GM12878 (cell line): ENCODE data around the gene SIRT3. TPM values are rescaled to one million over a fixed set of nuclear protein-coding genes. Genes with fewer than 3 reads are reported as not detected.

Source experiments
- ATAC-seq: fragments of 200-7000 bp; cut with Tn5 transposase; 3 replicates; pipeline ENCODE4 v1.9.1; 2020; ENCODE audit warnings: mild to moderate bottlenecking, moderate library complexity
- BruUV-seq: library from RNA; stranded (reverse); fragments of 400-500 nt; replicated peaks from 2 replicates; lab custom pipeline; 2021; lab: Mats Ljungman, UMichigan
- CTCF ChIA-PET: fragments of 300-600 bp; sonication (Branson Sonifier 250); formaldehyde crosslinking; extraction: SDS; loops from one replicate; lab custom pipeline; 2021; ENCODE audit warnings: inconsistent platforms; lab: Yijun Ruan, JAX
- POLR2A ChIA-PET: fragments of 350-600 bp; formaldehyde crosslinking; extraction: SDS; loops from one replicate; lab custom pipeline; 2021; ENCODE audit warnings: inconsistent platforms; lab: Charles Lee
- RAD21 ChIA-PET: fragments of 300-600 bp; sonication (Branson Sonifier 250); formaldehyde crosslinking; loops from one replicate; lab custom pipeline; 2023; ENCODE audit warnings: antibody characterized with exemption; ENCODE audit not compliant: unreplicated experiment; lab: Charles Lee
- SMC1A ChIA-PET: fragments of 300-600 bp; sonication (Branson Sonifier 250); formaldehyde crosslinking; loops from one replicate; lab custom pipeline; 2023; ENCODE audit not compliant: unreplicated experiment, uncharacterized antibody; lab: Charles Lee
- DNase-seq: peaks from one replicate; pipeline ENCODE4 v3.0.0-alpha.2; 2011; ENCODE audit warnings: low read depth, low spot score
- FAIRE-seq: peaks from 3 replicates; lab custom pipeline; 2011; peaks lifted over from hg19 to GRCh38; lab: Jason Lieb, UNC
- H2AFZ ChIP-seq: 2 replicates; pipeline ENCODE4 v1.6.0; 2011; ENCODE audit warnings: low read depth, low read length, control low read depth; ENCODE audit not compliant: control insufficient read depth
- H3K27ac ChIP-seq: 2 replicates; pipeline ENCODE4 v1.5.1; 2011; ENCODE audit warnings: control low read depth; ENCODE audit not compliant: control insufficient read depth, insufficient read depth
- H3K27me3 ChIP-seq, 2 experiments: replicated peaks in 1 of 2; 2 replicates each; pipeline versions ENCODE4 v1.6.0 to v1.6.1; 2011; ENCODE audit warnings: low read length in 1 of 2; ENCODE audit not compliant: control insufficient read depth in 2 of 2, insufficient read depth in 2 of 2
- H3K36me3 ChIP-seq, 2 experiments: 2 replicates each; pipeline ENCODE4 v1.5.1; 2011; ENCODE audit warnings: low read length in 1 of 2; ENCODE audit not compliant: control insufficient read depth in 2 of 2, insufficient read depth in 2 of 2
- H3K4me1 ChIP-seq: 2 replicates; pipeline ENCODE4 v1.6.1; 2011; ENCODE audit warnings: mild to moderate bottlenecking, low read length, moderate library complexity, mixed read lengths; ENCODE audit not compliant: control insufficient read depth, insufficient read depth
- H3K4me2 ChIP-seq: 2 replicates; pipeline ENCODE4 v1.6.0; 2011; ENCODE audit warnings: control low read depth; ENCODE audit not compliant: control insufficient read depth, insufficient read depth
- H3K4me3 ChIP-seq: fragments of 200-600 bp; sonication (generic); 2 replicates; pipeline ENCODE4 v1.5.1; 2016
- H3K79me2 ChIP-seq: 2 replicates; pipeline ENCODE4 v1.6.0; 2011; ENCODE audit warnings: low read length; ENCODE audit not compliant: control insufficient read depth, insufficient read depth
- H3K9ac ChIP-seq: 2 replicates; pipeline ENCODE4 v1.8.0; 2011; ENCODE audit warnings: low read length, control low read depth, mixed read lengths; ENCODE audit not compliant: control insufficient read depth, insufficient read depth
- H3K9me3 ChIP-seq: replicated peaks from 3 replicates; pipeline ENCODE4 v1.5.1; 2011; ENCODE audit warnings: mild to moderate bottlenecking, low read length; ENCODE audit not compliant: control insufficient read depth, insufficient read depth
- H4K20me1 ChIP-seq: 2 replicates; pipeline ENCODE4 v1.6.0; 2011; ENCODE audit not compliant: control insufficient read depth, insufficient read depth
- BMI1 ChIP-seq: fragments of 450-650 bp; IDR thresholded peaks from 2 replicates; pipeline ENCODE4 v1.6.1; 2016; ENCODE audit warnings: mild to moderate bottlenecking, moderate library complexity, borderline replicate concordance
- POLR2A ChIP-seq: IDR thresholded peaks from 2 replicates; pipeline ENCODE4 v1.6.1; 2011; ENCODE audit warnings: low read depth, mild to moderate bottlenecking, low read length
- ZNF384 ChIP-seq: IDR thresholded peaks from 2 replicates; pipeline ENCODE4 v1.6.1; 2012; ENCODE audit warnings: low read depth, mild to moderate bottlenecking, low read length, improper control_type of control experiment, borderline replicate concordance
- WGBS: methylation state at CpG from one replicate; pipeline ENCODE4 v1.1.6; 2016; ENCODE audit warnings: low lambda C conversion rate; ENCODE audit not compliant: insufficient replicate concordance, insufficient coverage; ENCODE audit errors: missing lambda C conversion rate; 5-methylcytosine and 5-hydroxymethylcytosine counted together
- in situ Hi-C: fragments of 300-500 bp; cut with MboI; formaldehyde crosslinking; loops from 9 replicates; pipeline ENCODE4 v1.14.3; 2018; ENCODE audit warnings: mixed read lengths
- intact Hi-C: fragments of 100-400 bp; cut with micrococcal nuclease; formaldehyde crosslinking; loops from one replicate; pipeline ENCODE4 v1.14.2; 2022; ENCODE audit not compliant: unreplicated experiment
- polyA plus RNA-seq, 11 experiments: library from polyadenylated mRNA; depleted of rRNA in 4 of 11; unstranded in 6 of 11; stranded (reverse) in 5 of 11; fragments of >200 nt; fragmentation: Nextera tagmentation in 4 of 11; fragmentation: Illumina TruSeq in 1 of 11; extraction: Ambion mirVana in 4 of 11; extraction: Trizol in 1 of 11; gene quantifications; 1 replicate in 1 of 11; 2 replicates in 10 of 11; pipeline versions ENCODE4 v1.2.1 to v1.2.3, GENCODE V29; 2011 to 2016; ENCODE audit warnings: inconsistent platforms in 2 of 11, missing spikeins in 2 of 11, low read depth in 1 of 11
- total RNA-seq, 4 experiments: library from RNA; depleted of rRNA in 3 of 4; stranded (reverse); fragments of >200 nt in 3 of 4; fragmentation: Illumina TruSeq in 1 of 4; extraction: Trizol in 1 of 4; gene quantifications; 2 replicates each; pipeline versions ENCODE4 v1.2.1 to v1.2.3, GENCODE V29; 2013 to 2021
- TF ChIP-seq, protein P1 (sequence below): fragments of 450-650 bp; IDR thresholded peaks from 2 replicates; pipeline ENCODE4 v1.6.1; 2017; ENCODE audit warnings: mild to moderate bottlenecking
- TF ChIP-seq, protein P2 (sequence below): IDR thresholded peaks from 2 replicates; pipeline ENCODE4 v1.6.1; 2012; ENCODE audit warnings: low read depth, low read length, improper control_type of control experiment

SIRT3 gene
- total and polyA plus RNA-seq, 10 of the 15 experiments (the other 5 are each of a cell fraction or from before 2014, with no cell fraction given), result 0.90 to 23.2 (median 12.6) TPM

DNA sequence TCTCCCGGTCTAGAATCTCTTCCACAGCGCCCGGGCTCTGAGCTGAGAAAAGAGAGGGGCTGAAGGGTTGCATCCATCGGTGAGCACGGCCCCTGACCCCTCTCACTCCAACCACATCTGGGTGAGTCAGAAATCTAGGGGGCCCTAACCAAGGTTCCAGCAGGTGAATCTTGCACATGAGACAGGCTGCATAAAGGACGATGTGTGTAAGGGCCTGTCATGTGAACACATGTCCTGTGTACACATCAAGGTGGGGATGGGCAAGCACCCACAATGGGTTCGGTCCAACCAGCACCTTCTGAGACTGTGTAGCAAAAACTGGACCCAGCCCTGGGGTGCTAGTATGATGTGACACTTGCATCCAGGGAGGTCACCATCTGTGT, 30.1 kb downstream of the SIRT3 start:
- intact Hi-C loops (loop anchor here (5.0 to 10.0 kb wide), 3 partner anchors 101 to 239 kb away; partner anchors contain the start of genes ANO9 and IFITM2), in situ Hi-C loops (loop anchor here (5.0 to 10.0 kb wide), 2 partner anchors 159 to 301 kb away; partner anchors contain the start of genes B4GALNT4 and RNH1)
- Histone ChIP-seq H3K79me2 (peaks cover 57% of the 10 kb centered on the region), H3K4me2 (peak overlapping the region; percentile 97), H4K20me1 (peaks cover 11% of the 10 kb centered on the region), H3K9me3 (no peaks in the 10 kb centered on the region), H3K4me1 (peaks cover 27% of the 10 kb centered on the region), H3K27me3 (no peaks in the 10 kb centered on the region), H3K27ac (peak overlapping the region; percentile 97), H3K4me3 (peak overlapping the region; percentile 84), H3K9ac (peak overlapping the region; percentile 97), H2AFZ (no peak overlapping the region), H3K36me3 (peaks cover 5 to 31% of the 10 kb centered on the region in 2 experiments)
- BruUV-seq, result no TSS peak
- ChIA-PET CTCF (interaction anchor here (1.6 to 1.8 kb wide), 2 partner anchors 45 to 100 kb away, joined by 6 to 10 read pairs; no protein-coding TSS in a partner anchor), RAD21 (interaction anchor here (1.4 to 2.0 kb wide), 4 partner anchors 8 to 149 kb away, joined by 3 to 12 read pairs (median 8); partner anchors contain the start of gene IFITM2), SMC1A (interaction anchor here (1.0 to 2.6 kb wide), 2 partner anchors 32 to 149 kb away, joined by 3 to 12 read pairs; partner anchors contain the start of gene PSMD13), POLR2A (interaction anchor here (1.2 to 2.5 kb wide), 5 partner anchors 18 to 124 kb away, joined by 4 to 27 read pairs (median 5); partner anchors contain the start of gene PSMD13)
- WGBS, result 88% methylated on average over 7 of the region's 7 CpGs
- no peak for ATAC-seq
- TF ChIP-seq BMI1 (no peak), ZNF384 (no peak), POLR2A (peak; percentile 66; the same call in 1 of the 2 replicates)
- TF ChIP-seq, protein P1, sequence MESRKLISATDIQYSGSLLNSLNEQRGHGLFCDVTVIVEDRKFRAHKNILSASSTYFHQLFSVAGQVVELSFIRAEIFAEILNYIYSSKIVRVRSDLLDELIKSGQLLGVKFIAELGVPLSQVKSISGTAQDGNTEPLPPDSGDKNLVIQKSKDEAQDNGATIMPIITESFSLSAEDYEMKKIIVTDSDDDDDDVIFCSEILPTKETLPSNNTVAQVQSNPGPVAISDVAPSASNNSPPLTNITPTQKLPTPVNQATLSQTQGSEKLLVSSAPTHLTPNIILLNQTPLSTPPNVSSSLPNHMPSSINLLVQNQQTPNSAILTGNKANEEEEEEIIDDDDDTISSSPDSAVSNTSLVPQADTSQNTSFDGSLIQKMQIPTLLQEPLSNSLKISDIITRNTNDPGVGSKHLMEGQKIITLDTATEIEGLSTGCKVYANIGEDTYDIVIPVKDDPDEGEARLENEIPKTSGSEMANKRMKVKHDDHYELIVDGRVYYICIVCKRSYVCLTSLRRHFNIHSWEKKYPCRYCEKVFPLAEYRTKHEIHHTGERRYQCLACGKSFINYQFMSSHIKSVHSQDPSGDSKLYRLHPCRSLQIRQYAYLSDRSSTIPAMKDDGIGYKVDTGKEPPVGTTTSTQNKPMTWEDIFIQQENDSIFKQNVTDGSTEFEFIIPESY, result no peak
- TF ChIP-seq, protein P2, sequence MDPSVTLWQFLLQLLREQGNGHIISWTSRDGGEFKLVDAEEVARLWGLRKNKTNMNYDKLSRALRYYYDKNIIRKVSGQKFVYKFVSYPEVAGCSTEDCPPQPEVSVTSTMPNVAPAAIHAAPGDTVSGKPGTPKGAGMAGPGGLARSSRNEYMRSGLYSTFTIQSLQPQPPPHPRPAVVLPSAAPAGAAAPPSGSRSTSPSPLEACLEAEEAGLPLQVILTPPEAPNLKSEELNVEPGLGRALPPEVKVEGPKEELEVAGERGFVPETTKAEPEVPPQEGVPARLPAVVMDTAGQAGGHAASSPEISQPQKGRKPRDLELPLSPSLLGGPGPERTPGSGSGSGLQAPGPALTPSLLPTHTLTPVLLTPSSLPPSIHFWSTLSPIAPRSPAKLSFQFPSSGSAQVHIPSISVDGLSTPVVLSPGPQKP, result no peak
- FAIRE-seq, result no peak
- DNase-seq, result no peak
